PC-3 (cell line): ENCODE measurements around the gene THADA.

Source experiments
- EZH2phosphoT487 ChIP-seq: fragments of 300-600 bp; sonication (generic); IDR thresholded peaks from 2 replicates; pipeline ENCODE4 v1.6.1; 2018; ENCODE audit warnings: mild to moderate bottlenecking, antibody characterized with exemption, low read length, borderline replicate concordance
- TF ChIP-seq, protein P1 (sequence below): fragments of 300-600 bp; sonication (generic); conservative IDR thresholded peaks from 2 replicates; pipeline ENCODE4 v1.5.1; 2017; ENCODE audit warnings: antibody characterized with exemption, low read depth, mild to moderate bottlenecking, low read length

DNA sequence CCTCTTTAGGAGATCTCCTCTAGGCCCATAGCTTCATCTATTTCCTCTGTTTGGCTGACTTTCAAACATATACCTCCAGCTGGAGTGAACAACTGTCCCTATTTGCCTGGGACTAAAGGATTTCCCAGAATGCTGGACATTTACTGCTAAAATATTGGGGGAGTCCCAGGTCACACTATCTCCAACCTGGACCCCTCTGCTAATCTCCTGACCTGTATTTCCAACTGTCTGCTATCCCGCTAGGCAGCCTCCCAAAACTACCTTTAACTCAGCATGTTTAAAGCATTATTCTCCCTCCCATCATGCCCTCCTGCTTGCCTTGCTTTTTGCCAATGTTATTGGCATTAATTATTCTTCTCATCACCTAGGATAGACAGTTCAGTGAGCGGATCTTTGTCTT is 77.1 kb downstream of the THADA start:
- TF ChIP-seq, protein P1, sequence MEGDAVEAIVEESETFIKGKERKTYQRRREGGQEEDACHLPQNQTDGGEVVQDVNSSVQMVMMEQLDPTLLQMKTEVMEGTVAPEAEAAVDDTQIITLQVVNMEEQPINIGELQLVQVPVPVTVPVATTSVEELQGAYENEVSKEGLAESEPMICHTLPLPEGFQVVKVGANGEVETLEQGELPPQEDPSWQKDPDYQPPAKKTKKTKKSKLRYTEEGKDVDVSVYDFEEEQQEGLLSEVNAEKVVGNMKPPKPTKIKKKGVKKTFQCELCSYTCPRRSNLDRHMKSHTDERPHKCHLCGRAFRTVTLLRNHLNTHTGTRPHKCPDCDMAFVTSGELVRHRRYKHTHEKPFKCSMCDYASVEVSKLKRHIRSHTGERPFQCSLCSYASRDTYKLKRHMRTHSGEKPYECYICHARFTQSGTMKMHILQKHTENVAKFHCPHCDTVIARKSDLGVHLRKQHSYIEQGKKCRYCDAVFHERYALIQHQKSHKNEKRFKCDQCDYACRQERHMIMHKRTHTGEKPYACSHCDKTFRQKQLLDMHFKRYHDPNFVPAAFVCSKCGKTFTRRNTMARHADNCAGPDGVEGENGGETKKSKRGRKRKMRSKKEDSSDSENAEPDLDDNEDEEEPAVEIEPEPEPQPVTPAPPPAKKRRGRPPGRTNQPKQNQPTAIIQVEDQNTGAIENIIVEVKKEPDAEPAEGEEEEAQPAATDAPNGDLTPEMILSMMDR = no peak
- TF ChIP-seq EZH2phosphoT487 = no peak
